K562 (cell line): Measurements from ENCODE around the gene KRTAP10-11.

Experiments used
- KDM1A ChIP-seq, 2 experiments: fragments of 450-650 bp; IDR thresholded peaks; 2 replicates each; pipeline ENCODE4 v1.6.1; 2016; ENCODE audit warnings: mild to moderate bottlenecking in 2 of 2
- NEUROD1 ChIP-seq: fragments of 150-350 bp; IDR thresholded peaks from 2 replicates; pipeline ENCODE4 v1.6.1; 2014; ENCODE audit warnings: borderline replicate concordance, low read length, low read depth; ENCODE audit not compliant: partially characterized antibody
- PCBP2 ChIP-seq: fragments of 200-400 bp; formaldehyde crosslinking; IDR thresholded peaks from 2 replicates; pipeline ENCODE4 v1.6.1; 2018; ENCODE audit warnings: low read length, low read depth, mild to moderate bottlenecking, moderate library complexity; ENCODE audit not compliant: poor library complexity, severe bottlenecking
- POLR2A ChIP-seq: fragments of 450-650 bp; conservative IDR thresholded peaks from 2 replicates; pipeline ENCODE4 v1.6.1; 2016
- PYGO2 ChIP-seq: fragments of 450-650 bp; IDR thresholded peaks from 2 replicates; pipeline ENCODE4 v1.6.1; 2016; ENCODE audit warnings: mild to moderate bottlenecking, missing genetic modification characterization, moderate library complexity, missing compliant biosample characterization
- SNAPC5 ChIP-seq: fragments of 250-450 bp; sonication (Bioruptor Pico); IDR thresholded peaks from 2 replicates; pipeline ENCODE4 v1.8.0; 2021; ENCODE audit warnings: moderate library complexity, mild to moderate bottlenecking, inconsistent platforms
- ZKSCAN1 ChIP-seq: fragments of 150-350 bp; IDR thresholded peaks from 2 replicates; pipeline ENCODE4 v1.6.1; 2016; ENCODE audit warnings: low read depth, low read length
- ZKSCAN8 ChIP-seq: fragments of 200-800 bp; sonication (Bioruptor generic); IDR thresholded peaks from 2 replicates; pipeline ENCODE4 v1.6.1; 2016; ENCODE audit warnings: missing genetic modification characterization, missing compliant biosample characterization
- ZNF143 ChIP-seq: sonication (generic); formaldehyde crosslinking; IDR thresholded peaks from 2 replicates; pipeline ENCODE4 v1.9.0; 2022; ENCODE audit warnings: mild to moderate bottlenecking, missing genetic modification reagents
- ZNF644 ChIP-seq: fragments of 200-800 bp; sonication (Bioruptor generic); IDR thresholded peaks from 2 replicates; pipeline ENCODE4 v1.6.1; 2016; ENCODE audit warnings: low read depth, missing genetic modification characterization, missing compliant biosample characterization

GRCh38 chr21:44609193-44609592 is 37.0 kb upstream of the KRTAP10-11 start:
- no peak for TF ChIP-seq POLR2A
- no peak for TF ChIP-seq ZKSCAN1
- TF ChIP-seq ZKSCAN8 (CRISPR knock-in tag), result no peak
- no peak for TF ChIP-seq PCBP2
- no peak for TF ChIP-seq ZNF143 (CRISPR knock-in tag)
- TF ChIP-seq PYGO2 (tag), result no peak
- no peak for TF ChIP-seq ZNF644 (tag)
- TF ChIP-seq KDM1A (IDR thresholded peaks at IDR 0.05), result no peak
- TF ChIP-seq NEUROD1, result no peak
- TF ChIP-seq SNAPC5, result no peak
